Activated T-helper 2 cell treated with anti-CD3 and anti-CD28 coated beads, Interferon-gamma antibody, Interleukin-2, Interleukin-4, amounts not matched to agents 10 μg/mL and 5 μg/mL and 100 μg/mL, durations not matched to agents 14 hours and 24 hours and 36 hours (primary cell): ENCODE results near the gene DGKD. TPM values are rescaled to one million over a fixed set of nuclear protein-coding genes. Genes with fewer than 3 reads are reported as not detected.

Experiments used
- DNase-seq: peaks from one replicate; pipeline ENCODE4 v3.0.0; 2021; ENCODE audit warnings: low spot score
- H3K27ac Mint-ChIP-seq: one replicate; pipeline ENCODE4 v1.8.0; 2021; ENCODE audit warnings: mixed read lengths
- H3K27me3 Mint-ChIP-seq: one replicate; pipeline ENCODE4 v1.8.0; 2021; ENCODE audit warnings: low read depth, mixed read lengths
- H3K36me3 Mint-ChIP-seq: one replicate; pipeline ENCODE4 v1.8.0; 2021; ENCODE audit warnings: low read depth, mixed read lengths
- H3K4me1 Mint-ChIP-seq: one replicate; pipeline ENCODE4 v1.8.0; 2021; ENCODE audit warnings: low read depth, mixed read lengths
- H3K4me3 Mint-ChIP-seq: one replicate; pipeline ENCODE4 v1.8.0; 2021; ENCODE audit warnings: low read depth, mild to moderate bottlenecking, moderate library complexity, mixed read lengths
- H3K9me3 Mint-ChIP-seq: one replicate; pipeline ENCODE4 v1.8.0; 2021; ENCODE audit warnings: mixed read lengths
- intact Hi-C: fragments of 100-400 bp; cut with micrococcal nuclease; formaldehyde crosslinking; loops from one replicate; pipeline ENCODE4 v1.15.1; 2023
- total RNA-seq: library from RNA; stranded (reverse); gene quantifications from 2 replicates; pipeline ENCODE4 v1.2.3, GENCODE V29; 2022

The DGKD gene
- total RNA-seq, 1 donor from 2014 or later: 58.3 TPM

GRCh38 chr2:233434666-233435330 is 80.5 kb downstream of the DGKD start:
- DNase-seq: no peak
- Mint-ChIP-seq H3K9me3 (peaks cover 3% of the 10 kb centered on the region), H3K27ac (no peak overlapping the region), H3K4me1 (peaks cover 7% of the 10 kb centered on the region), H3K27me3 (no peaks in the 10 kb centered on the region), H3K4me3 (no peak overlapping the region), H3K36me3 (peaks cover 35% of the 10 kb centered on the region)
- intact Hi-C loops: no loop called here

DNA sequence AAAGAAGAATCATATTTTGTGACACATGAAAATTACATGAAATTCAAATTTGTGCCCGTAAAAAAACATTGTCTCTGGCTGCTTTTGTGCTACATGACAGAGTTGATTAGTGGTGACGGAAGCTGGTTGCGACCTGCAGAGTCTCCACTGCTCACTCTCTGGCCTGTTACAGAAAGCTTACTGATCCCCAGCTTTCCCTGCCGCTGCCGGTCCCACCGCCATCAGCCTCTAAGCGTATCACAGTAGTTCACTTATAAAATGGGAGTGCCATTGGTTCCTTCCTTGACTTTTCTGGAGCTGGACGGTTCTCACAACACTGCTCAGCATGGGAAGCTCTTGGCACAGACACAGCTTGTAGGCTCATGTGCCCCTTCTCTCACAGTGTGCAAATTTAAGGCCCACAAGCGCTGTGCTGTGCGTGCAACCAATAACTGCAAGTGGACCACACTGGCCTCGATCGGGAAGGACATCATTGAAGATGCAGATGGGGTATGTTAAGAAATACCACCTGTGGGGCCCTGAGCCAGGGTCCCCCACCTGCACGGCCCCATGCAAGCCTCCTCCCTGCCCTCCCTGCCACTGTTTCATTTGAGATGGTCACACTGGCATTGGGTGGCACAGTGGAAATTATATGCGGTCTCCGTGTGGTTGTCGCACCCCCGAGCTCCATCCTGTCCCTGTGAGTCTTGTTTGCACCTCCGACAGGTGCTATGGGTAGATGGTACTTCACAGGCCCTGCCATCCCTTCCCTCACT is 81.3 kb downstream of the DGKD start:
- peaks cover 40% of the 10 kb centered on the region for H3K36me3 Mint-ChIP-seq
- H3K27me3 Mint-ChIP-seq: no peaks in the 10 kb centered on the region
- peaks cover 3% of the 10 kb centered on the region for H3K9me3 Mint-ChIP-seq
- no peak overlapping the region for H3K27ac Mint-ChIP-seq
- intact Hi-C loops: no loop called here
- no peak for DNase-seq
- peaks cover 1% of the 10 kb centered on the region for H3K4me1 Mint-ChIP-seq
- H3K4me3 Mint-ChIP-seq: no peak overlapping the region

- intact Hi-C loops: no loop called here
- DNase-seq: no peak
- no peak overlapping the region for H3K4me3 Mint-ChIP-seq
- no peaks in the 10 kb centered on the region for H3K27me3 Mint-ChIP-seq
- peaks cover 40% of the 10 kb centered on the region for H3K36me3 Mint-ChIP-seq
- H3K27ac Mint-ChIP-seq: no peak overlapping the region
- H3K4me1 Mint-ChIP-seq: no peaks in the 10 kb centered on the region
- H3K9me3 Mint-ChIP-seq: peaks cover 3% of the 10 kb centered on the region
These were observed 81.9 kb downstream of the DGKD start for GRCh38 chr2:233436191-233436581.

DNA sequence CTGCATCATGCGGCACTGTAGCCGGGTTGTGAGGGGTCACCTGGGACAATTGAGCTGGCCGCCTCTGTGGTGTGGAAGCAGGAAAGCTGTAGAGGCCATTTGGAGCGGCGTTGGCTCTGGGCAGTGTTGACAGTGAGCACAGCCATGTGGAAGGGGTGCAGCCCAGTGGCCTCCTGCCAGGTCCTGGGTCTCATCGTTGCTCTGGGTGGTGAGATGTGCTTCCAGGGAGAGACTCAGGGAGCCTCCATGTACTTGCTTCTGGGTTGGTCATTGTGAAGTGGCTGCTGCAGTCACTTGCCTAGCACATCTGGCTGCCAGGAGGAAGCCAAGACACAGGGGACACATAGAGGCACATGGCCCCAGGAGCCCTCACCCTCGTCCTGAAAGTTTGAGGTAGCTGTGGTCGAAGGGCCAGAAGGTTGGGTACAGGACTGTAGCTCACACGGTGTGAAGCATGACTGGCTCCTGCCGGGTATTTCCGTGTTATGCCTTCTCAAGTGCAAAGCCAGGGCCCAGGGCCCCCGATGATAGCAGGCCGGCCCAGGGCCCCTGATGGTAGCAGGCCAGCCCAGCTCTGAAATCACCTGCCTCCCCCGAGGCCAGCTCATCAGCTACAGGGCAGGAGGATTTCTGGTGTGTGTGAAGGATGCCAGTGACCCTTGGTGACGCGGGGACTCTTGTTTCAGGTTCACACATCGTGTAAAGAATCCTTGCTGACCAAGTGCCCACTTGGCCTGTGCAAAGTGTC is 82.6 kb downstream of the DGKD start:
- intact Hi-C loops: no loop called here
- Mint-ChIP-seq H3K36me3 (peaks cover 42% of the 10 kb centered on the region), H3K27me3 (no peaks in the 10 kb centered on the region), H3K27ac (no peak overlapping the region), H3K4me3 (no peak overlapping the region), H3K9me3 (peaks cover 3% of the 10 kb centered on the region), H3K4me1 (no peaks in the 10 kb centered on the region)
- DNase-seq: no peak

DNA sequence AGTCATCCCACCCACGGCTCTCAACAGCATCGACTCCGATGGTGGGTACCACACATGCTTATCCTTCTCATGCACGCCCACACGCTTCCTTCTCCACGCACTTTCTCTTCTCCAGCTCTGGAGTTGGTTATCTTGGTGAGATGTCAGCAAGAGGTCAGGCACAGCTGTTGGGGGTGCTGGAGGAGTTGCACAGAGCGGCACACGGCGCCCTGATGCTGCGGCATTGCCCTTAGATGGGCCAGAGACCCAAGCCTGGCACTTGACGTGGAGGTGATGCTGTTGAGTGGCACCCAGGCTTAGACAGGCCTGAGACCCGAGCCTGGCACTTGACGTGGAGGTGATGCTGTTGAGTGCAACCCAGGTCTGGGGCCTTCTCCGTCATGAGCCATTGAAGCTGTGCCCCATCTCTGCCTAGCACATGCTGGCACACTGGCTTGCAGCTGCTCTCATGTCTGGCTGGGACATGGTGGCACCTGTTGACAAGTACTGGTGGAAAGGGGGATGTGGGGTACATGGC is 83.2 kb downstream of the DGKD start:
- intact Hi-C loops: no loop called here
- peaks cover 43% of the 10 kb centered on the region for H3K36me3 Mint-ChIP-seq
- no peaks in the 10 kb centered on the region for H3K4me1 Mint-ChIP-seq

GRCh38 chr2:233438573-233439147 is 84.4 kb downstream of the DGKD start:
- H3K4me1 Mint-ChIP-seq: peaks cover 6% of the 10 kb centered on the region
- peaks cover 47% of the 10 kb centered on the region for H3K36me3 Mint-ChIP-seq
- H3K27me3 Mint-ChIP-seq: no peaks in the 10 kb centered on the region
- H3K27ac Mint-ChIP-seq: no peak overlapping the region
- no peak for DNase-seq
- intact Hi-C loops: no loop called here
- no peaks in the 10 kb centered on the region for H3K9me3 Mint-ChIP-seq
- no peak overlapping the region for H3K4me3 Mint-ChIP-seq

More for the DNA sequence above, 83.2 kb downstream of the DGKD start:
- Mint-ChIP-seq H3K4me3 (no peak overlapping the region), H3K27me3 (no peaks in the 10 kb centered on the region), H3K27ac (no peak overlapping the region), H3K9me3 (peaks cover 3% of the 10 kb centered on the region)
- DNase-seq: no peak

- intact Hi-C loops: no loop called here
- peaks cover 51% of the 10 kb centered on the region for H3K36me3 Mint-ChIP-seq
- no peak for DNase-seq
- H3K4me1 Mint-ChIP-seq: peaks cover 6% of the 10 kb centered on the region
- H3K27me3 Mint-ChIP-seq: no peaks in the 10 kb centered on the region
- H3K4me3 Mint-ChIP-seq: no peak overlapping the region
- no peak overlapping the region for H3K27ac Mint-ChIP-seq
- H3K9me3 Mint-ChIP-seq: no peaks in the 10 kb centered on the region
These were observed 84.9 kb downstream of the DGKD start for GRCh38 chr2:233439191-233439590.

- Mint-ChIP-seq H3K27ac (no peak overlapping the region), H3K27me3 (no peaks in the 10 kb centered on the region), H3K36me3 (peaks cover 51% of the 10 kb centered on the region), H3K9me3 (no peaks in the 10 kb centered on the region), H3K4me1 (peaks cover 6% of the 10 kb centered on the region), H3K4me3 (no peak overlapping the region)
- intact Hi-C loops: loop anchor here (5.0 to 10.0 kb wide), 3 partner anchors 56 to 166 kb away; no protein-coding TSS in a partner anchor
- no peak for DNase-seq
These were observed 86.0 kb downstream of the DGKD start for GRCh38 chr2:233440314-233440713.

- Mint-ChIP-seq H3K36me3 (peaks cover 48% of the 10 kb centered on the region), H3K9me3 (no peaks in the 10 kb centered on the region), H3K27me3 (no peaks in the 10 kb centered on the region), H3K4me3 (no peak overlapping the region), H3K4me1 (peaks cover 6% of the 10 kb centered on the region), H3K27ac (no peak overlapping the region)
- intact Hi-C loops: loop anchor here (5.0 to 10.0 kb wide), 3 partner anchors 56 to 166 kb away; no protein-coding TSS in a partner anchor
- no peak for DNase-seq
These were observed 86.4 kb downstream of the DGKD start for GRCh38 chr2:233440714-233441113.

- H3K9me3 Mint-ChIP-seq: no peaks in the 10 kb centered on the region
- peaks cover 47% of the 10 kb centered on the region for H3K36me3 Mint-ChIP-seq
- no peak overlapping the region for H3K4me3 Mint-ChIP-seq
- H3K27ac Mint-ChIP-seq: peak overlapping the region; percentile 47
- intact Hi-C loops: loop anchor here (5.0 to 10.0 kb wide), 3 partner anchors 57 to 167 kb away; no protein-coding TSS in a partner anchor
- peaks cover 6% of the 10 kb centered on the region for H3K4me1 Mint-ChIP-seq
- DNase-seq: no peak
- H3K27me3 Mint-ChIP-seq: no peaks in the 10 kb centered on the region
These were observed 87.1 kb downstream of the DGKD start for GRCh38 chr2:233441161-233442027.

GRCh38 chr2:233442028-233442310 is 87.7 kb downstream of the DGKD start:
- H3K4me1 Mint-ChIP-seq: peaks cover 6% of the 10 kb centered on the region
- H3K36me3 Mint-ChIP-seq: peaks cover 44% of the 10 kb centered on the region
- H3K27me3 Mint-ChIP-seq: no peaks in the 10 kb centered on the region
- DNase-seq: no peak
- H3K27ac Mint-ChIP-seq: peak overlapping the region; percentile 47
- H3K4me3 Mint-ChIP-seq: no peak overlapping the region
- intact Hi-C loops: loop anchor here (5.0 to 10.0 kb wide), 3 partner anchors 57 to 167 kb away; no protein-coding TSS in a partner anchor
- no peaks in the 10 kb centered on the region for H3K9me3 Mint-ChIP-seq
